Measurements from ENCODE around the gene HDLBP.

HDLBP gene

DNA sequence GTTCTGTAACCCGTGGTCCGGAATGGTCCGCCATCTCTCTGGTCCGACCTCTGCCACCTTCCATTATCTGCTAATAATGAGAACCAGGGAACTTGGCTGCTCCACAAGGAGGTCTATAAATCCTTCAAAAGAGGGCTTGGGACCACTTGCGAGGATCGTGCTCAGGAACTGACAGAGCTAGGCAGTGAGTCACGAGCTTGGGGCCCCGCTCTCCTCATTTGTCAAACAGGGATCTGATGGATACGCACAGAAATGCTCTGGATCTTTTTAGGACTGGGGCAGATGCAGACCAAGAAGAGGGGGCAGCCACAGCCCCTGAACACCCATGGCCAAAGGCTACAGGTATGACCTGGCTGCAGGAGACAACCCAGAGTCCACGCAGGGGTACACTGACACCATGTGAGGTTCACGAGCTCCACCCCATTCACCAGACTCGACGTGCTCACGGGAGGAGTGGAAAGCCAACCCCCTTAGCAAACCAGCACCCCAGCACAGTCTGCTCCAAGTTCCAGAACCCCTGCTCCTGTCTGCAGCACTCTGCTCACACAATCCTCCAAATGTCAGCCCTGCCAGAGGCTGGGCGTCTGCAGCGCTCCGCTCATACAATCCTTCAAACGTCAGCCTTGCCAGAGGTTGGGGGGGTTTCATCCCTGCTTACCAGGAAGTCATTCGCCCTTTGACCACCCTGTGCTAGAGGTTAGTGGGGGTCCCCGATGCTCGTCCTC, 81.2 kb downstream of the HDLBP start:
- DNase-seq = no peak
- TF ChIP-seq POLR2A (IDR thresholded peaks at IDR 0.05; ENCODE audit: low read length) (no peak), GATA1 (IDR thresholded peaks at IDR 0.05; ENCODE audit: low read depth, low read length) (no peak)

DNA sequence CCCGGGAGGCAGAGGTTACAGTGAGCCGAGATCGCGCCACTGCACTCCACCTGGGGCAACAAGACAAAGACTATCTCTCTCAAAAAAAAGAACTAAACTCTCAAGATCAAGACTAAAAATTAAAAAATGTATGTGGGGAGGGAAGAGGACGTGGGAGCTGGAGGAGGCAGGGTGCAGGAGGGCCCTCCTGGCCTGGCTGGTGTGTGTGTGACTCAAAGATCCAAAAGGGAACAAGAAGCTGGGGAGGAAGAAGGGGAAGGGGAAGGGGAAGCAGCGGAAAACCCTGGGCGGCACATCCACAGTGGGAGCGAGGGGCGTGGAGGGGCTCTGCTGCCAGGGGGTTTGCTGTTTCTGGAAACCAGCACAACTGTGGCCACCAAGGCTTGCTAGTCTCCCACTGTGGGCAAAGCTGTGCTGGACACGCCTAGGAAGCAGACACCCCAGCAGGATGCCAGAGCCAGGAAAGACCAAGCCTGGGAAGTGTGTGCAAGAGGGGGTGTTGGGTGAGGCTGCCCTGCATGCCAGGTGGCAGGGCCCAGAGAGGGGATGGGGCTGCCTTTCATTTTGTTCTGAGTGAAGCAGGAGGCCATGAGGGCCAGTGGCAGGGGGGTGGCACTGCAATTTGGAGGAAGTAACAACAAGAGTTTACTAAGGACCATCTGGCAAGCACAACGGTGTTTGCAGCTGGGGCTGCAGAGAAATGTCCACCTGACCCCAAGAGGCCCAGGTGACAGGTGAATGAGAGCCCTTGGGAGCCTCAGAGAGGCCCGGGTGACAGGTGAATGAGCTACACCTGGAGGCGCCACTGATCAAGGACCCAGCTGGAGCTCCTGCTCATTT, 82.5 kb downstream of the HDLBP start:
- TF ChIP-seq GATA1 (IDR thresholded peaks at IDR 0.05; ENCODE audit: low read depth, low read length) = no peak
- no peak for TF ChIP-seq POLR2A (IDR thresholded peaks at IDR 0.05; ENCODE audit: low read length)

DNA sequence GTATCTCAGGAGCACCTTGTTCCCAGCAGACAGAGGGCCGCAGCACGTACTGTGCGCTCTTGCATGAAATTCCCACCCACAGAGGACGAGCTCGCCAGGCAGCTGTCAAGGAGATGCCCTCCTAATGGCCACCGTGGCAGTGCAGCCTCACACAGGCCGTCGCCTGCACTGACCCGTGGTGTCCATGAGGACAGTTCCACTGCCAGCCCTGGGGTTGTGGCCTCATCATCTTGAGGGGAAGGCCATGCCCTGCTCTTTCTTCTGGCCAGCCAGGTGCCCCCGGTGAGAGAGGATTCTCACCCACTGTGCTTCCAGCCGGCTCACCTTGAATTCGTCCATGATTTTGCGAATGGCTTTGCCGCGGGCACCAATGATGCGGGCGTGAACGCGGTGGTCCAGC, 85.0 kb downstream of the HDLBP start:
- no peak for TF ChIP-seq GATA1 (IDR thresholded peaks at IDR 0.05; ENCODE audit: low read depth, low read length)
- no peak for TF ChIP-seq POLR2A (IDR thresholded peaks at IDR 0.05; ENCODE audit: low read length)
- no peak for DNase-seq

More for the DNA sequence above, 82.5 kb downstream of the HDLBP start:
- DNase-seq = no peak

DNA sequence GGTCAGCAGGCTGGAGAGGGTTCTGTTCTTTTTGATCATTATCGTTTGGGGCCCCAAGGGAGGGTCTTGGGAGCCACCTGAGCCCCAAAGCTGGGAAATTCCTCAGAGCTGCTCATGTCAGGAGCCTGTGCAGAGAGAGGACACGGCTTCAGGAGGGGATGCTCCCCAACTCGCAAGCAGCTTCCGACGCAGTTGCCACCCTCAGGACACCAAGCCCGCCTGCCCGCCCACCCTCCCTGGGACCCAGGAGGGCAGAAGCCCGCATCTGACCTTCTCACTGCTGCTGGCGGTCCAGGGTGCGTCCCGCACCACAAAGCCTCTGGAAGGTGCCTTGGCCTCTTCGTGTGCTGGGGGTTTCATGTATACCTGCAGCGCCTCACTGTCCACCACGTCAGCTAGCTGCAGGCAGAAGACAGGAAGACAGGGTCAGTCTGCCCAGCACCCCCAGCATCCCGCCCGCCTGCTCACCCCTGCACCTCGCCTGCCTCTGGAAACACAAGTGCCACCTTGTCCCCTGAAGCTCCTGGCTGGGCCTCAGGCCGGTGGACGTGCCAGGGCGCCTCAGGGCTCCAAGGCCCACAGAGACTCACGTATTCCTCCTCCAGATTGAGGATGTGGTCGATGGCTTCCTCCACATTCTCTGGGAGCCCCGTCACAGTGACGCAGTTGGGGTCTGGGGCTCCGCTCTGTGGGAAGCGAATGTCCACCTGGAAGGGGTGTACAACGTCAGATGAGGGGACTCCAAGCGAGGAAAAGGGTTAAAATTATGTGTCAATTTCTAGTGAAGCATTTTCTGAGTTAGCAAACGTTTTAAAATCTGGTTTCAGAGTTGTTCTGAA, 85.7 kb downstream of the HDLBP start:
- no peak for TF ChIP-seq POLR2A (IDR thresholded peaks at IDR 0.05; ENCODE audit: low read length)
- TF ChIP-seq GATA1 (IDR thresholded peaks at IDR 0.05; ENCODE audit: low read depth, low read length) = no peak
- DNase-seq = no peak

DNA sequence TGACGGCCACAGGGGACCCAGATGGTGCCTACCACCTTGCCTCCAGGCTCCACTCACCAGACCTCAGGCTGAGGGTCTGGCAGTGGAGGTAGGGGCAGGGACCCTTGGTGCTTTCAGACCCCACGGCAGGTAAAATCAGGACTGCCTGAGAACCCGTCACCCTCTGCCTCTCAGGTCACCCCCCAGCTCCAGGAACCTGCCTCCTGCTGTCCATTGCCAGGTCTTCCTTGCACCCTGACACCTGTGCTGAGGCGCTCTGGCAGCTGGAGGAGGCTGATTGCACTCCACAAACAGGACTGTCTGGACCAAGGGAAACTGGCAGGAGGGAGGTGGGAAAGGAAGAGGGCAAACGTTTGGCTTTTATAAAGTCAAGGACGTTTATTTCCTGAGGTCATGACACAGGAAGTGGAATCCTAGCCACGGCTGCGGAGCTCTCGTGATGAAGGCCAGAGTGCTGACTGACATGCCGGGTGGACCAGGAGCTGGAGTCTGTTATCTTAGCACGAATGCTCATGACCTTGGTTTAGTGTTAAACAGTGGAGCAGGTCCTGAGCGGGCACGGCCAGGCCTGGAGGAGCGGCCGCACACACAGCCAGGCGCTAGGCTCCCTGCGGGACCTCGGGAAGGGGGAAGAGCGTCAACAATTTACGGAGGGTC, 86.5 kb downstream of the HDLBP start:
- DNase-seq = no peak
- TF ChIP-seq GATA1 (IDR thresholded peaks at IDR 0.05; ENCODE audit: low read depth, low read length) (no peak), POLR2A (IDR thresholded peaks at IDR 0.05; ENCODE audit: low read length) (no peak)

DNA sequence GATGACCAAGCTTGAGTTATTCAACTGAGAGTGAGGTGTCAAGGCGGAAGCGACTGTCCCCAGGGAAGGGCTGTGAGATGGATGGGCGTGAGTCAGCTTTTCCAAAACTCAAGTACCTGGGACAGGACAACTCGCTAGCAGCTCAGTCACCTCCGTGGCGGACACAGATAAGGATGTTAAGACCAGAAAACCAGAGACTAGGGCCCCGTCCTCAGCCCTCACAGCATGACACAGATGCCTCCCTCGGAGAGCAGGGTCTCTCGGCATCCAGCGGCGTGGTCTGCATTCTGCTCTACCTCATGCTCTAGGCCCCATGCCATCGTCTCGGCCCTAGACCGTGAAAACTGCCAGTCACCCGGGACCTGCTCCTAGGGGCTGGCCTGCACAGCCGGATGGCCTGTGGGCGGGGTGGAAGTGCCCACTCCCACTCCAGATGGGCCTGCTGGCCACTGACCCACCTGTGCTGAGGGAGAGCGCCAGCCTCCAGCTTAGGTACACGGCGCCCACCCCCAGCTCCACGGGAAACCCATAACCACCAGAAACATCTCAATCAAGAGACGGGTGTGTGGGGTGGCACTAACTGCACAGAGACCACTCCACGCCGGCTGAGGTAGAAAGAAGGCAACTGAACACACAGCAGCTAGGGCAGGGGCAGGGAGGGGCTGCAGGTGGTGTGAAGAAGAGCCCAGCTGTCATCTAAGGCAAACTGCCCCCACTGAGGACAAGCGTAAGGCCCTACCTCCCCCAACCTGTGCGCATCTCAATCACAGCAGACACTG, 87.2 kb downstream of the HDLBP start:
- no peak for DNase-seq
- TF ChIP-seq GATA1 (IDR thresholded peaks at IDR 0.05; ENCODE audit: low read depth, low read length) = no peak
- no peak for TF ChIP-seq POLR2A (IDR thresholded peaks at IDR 0.05; ENCODE audit: low read length)

DNA sequence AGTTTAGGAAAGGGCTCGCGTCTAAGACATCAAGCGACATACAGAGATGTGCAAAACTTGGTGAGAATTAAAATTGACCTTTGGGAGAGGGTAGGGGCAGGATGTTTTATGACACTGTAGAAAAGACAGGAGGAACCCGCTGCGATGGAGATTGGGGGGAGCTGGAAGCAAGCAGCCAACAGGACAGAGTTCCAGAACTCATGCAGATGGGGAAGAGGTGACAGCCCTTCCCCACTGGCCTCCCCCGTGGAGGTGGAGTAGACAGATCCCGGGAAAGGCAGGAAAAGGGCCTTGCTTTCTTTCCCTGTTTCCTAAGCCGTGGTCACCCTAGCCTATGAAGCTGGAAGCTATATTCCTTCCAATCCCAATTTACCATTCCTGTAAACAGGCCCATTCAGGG, 87.9 kb downstream of the HDLBP start:
- TF ChIP-seq GATA1 (IDR thresholded peaks at IDR 0.05; ENCODE audit: low read depth, low read length) (no peak), POLR2A (IDR thresholded peaks at IDR 0.05; ENCODE audit: low read length) (no peak)
- no peak for DNase-seq

DNA sequence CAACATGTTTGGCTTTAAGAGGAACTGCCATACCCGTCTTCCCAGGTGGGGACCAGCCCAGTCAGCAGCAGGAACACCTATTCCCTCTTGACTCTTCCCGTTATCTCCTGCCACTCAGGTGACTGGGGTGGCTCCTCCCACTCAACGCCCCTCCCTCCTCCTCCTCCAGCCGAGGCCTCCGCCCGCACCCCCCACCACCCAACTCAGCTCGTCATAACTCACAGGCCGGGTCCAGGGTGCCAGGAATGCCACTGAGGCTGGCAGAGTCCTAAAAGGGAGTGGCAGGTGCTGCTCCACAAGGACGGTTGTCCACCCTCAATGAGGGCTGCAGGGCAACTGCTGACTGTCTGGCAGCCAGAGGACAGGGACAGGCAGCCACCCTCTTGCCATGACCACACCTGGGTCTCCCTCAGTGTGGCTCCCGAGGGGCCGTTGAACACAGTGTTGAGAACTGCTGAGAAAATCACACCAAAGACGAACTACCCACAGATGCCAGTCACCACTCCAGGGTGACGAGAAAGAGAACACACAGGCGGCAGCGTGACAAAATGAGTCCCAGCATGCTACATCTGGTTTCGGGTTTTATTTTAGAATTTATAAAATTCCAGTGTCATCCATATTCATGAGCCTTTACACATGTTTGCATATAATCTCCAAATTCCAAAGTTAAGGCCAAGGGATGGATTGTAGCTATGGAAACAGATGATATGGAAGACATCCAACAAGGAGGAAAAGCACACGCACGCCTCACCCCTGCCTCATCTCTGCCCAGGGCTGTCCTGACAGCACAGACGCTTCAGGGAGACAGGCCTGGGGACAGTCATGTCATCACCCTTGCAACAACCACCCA, 88.5 kb downstream of the HDLBP start:
- TF ChIP-seq GATA1 (IDR thresholded peaks at IDR 0.05; ENCODE audit: low read depth, low read length) = no peak
- no peak for TF ChIP-seq POLR2A (IDR thresholded peaks at IDR 0.05; ENCODE audit: low read length)
- DNase-seq = no peak

DNA sequence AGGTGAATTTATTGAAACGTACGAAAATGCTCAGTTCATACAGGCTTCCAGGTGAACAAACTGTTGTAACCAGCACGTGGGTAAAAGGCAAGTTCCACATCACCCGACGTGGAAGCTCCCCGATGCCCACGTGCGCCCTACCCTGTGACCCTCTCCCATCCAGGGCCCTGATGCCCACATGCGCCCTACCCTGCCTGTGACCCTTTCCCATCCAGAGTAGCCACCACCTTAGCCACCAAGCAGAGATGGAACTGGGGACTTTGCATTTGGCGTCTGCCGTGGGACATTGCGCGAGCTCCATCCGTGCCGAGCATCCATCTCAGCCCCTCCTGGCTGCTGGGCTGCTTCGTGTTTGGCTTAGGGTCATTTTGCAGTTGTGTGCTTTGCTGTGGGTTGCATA, 89.5 kb downstream of the HDLBP start:
- TF ChIP-seq GATA1 (IDR thresholded peaks at IDR 0.05; ENCODE audit: low read depth, low read length) = no peak
- no peak for TF ChIP-seq POLR2A (IDR thresholded peaks at IDR 0.05; ENCODE audit: low read length)
- DNase-seq = no peak

DNA sequence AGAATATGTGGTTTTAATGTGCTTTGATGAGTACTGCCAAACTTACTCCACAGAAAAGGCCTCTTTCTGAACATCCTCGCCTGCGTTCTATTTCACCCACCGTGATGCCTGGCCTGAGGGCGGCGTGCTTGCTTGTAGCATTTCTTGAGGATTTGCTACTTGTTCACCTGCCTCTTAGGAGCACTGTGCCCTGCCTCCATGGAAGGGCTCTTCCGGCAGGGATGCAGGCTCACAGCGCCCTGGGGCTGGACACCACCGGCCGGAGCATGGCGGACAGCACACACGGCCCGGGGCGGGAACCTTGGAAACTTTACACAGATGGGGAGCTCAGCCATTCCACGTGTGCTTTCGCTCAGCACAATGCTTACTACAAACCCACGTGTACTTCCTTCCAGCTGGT, 89.9 kb downstream of the HDLBP start:
- DNase-seq = no peak
- no peak for TF ChIP-seq POLR2A (IDR thresholded peaks at IDR 0.05; ENCODE audit: low read length)
- no peak for TF ChIP-seq GATA1 (IDR thresholded peaks at IDR 0.05; ENCODE audit: low read depth, low read length)

DNA sequence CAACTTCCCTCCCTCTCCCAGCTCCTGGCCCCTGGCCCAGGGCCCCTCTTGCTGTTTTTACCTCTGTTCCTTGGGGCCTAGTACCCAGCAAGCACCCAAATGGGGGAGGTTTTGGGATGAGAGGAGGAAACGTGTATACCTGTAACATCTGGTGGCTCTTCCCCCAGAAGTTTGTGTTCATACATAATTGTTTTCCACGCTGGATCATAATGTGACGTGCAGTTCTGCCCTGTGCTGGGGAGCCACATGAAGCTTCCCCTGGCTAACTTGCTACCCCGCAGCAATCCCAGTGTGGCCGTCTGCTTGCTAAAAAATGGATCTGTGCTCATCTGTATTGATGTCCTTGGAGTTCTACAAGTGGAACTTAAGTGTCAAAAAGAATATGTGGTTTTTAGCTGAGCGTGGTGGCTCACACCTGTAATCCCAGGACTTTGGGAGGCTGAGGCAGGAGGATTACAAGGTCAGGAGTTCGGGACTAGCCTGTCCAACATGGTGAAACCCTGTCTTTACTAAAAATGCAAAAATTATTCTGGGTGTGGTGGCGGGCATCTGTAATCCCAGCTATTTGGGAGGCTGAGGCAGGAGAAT, 90.5 kb downstream of the HDLBP start:
- TF ChIP-seq POLR2A (IDR thresholded peaks at IDR 0.05; ENCODE audit: low read length) (no peak), GATA1 (IDR thresholded peaks at IDR 0.05; ENCODE audit: low read depth, low read length) (no peak)
- no peak for DNase-seq

Measured in erythroblast (primary cell).